Heart left ventricle (tissue), 16 donors: Measurements from ENCODE around the gene PIK3R6. TPM values are rescaled to one million over a fixed set of nuclear protein-coding genes. Genes with fewer than 3 reads are reported as not detected.

Experiments
- ATAC-seq, 4 donors: fragments of 200-7000 bp; cut with Tn5 transposase; one replicate each; pipeline ENCODE4 v1.9.1; 2020 to 2022; ENCODE audit warnings: moderate library complexity in 4 of 4, mild to moderate bottlenecking in 3 of 4, moderate number of reproducible peaks in 1 of 4
- DNase-seq, 5 donors: peaks; one replicate each; pipeline ENCODE4 v3.0.0-alpha.2; 2020
- H3K27ac ChIP-seq, 12 donors: fragments of 200-600 bp; sonication (generic) in 4 of 12; one replicate each; pipeline versions ENCODE4 v1.5.0 to v1.8.0; 2016 to 2022; ENCODE audit warnings: mild to moderate bottlenecking in 2 of 12
- H3K27me3 ChIP-seq, 9 donors: fragments of 200-600 bp; sonication (generic) in 2 of 9; one replicate each; pipeline versions ENCODE4 v1.5.1 to v1.8.0; 2016 to 2022; ENCODE audit warnings: mild to moderate bottlenecking in 3 of 9
- H3K36me3 ChIP-seq, 9 donors: fragments of 200-600 bp; sonication (generic) in 2 of 9; one replicate each; pipeline versions ENCODE4 v1.5.0 to v1.8.0; 2018 to 2022; ENCODE audit warnings: mild to moderate bottlenecking in 2 of 9
- H3K4me1 ChIP-seq, 12 donors: fragments of 200-600 bp; sonication (generic) in 4 of 12; one replicate each; pipeline versions ENCODE4 v1.5.0 to v1.8.0; 2016 to 2022; ENCODE audit warnings: mild to moderate bottlenecking in 3 of 12
- H3K4me3 ChIP-seq, 12 donors: fragments of 200-600 bp; sonication (generic) in 4 of 12; one replicate each; pipeline versions ENCODE4 v1.5.0 to v1.8.0; 2017 to 2022; ENCODE audit warnings: mild to moderate bottlenecking in 9 of 12, moderate library complexity in 4 of 12
- H3K9me3 ChIP-seq, 12 donors: fragments of 200-600 bp; sonication (generic) in 4 of 12; one replicate each; pipeline versions ENCODE4 v1.5.0 to v1.8.0; 2016 to 2022; ENCODE audit warnings: mild to moderate bottlenecking in 1 of 12
- POLR2A ChIP-seq, 2 donors: fragments of 450-650 bp; IDR thresholded peaks; one replicate each; pipeline ENCODE4 v1.6.1; 2017; ENCODE audit warnings: antibody characterized with exemption in 2 of 2, mild to moderate bottlenecking in 2 of 2, moderate library complexity in 2 of 2
- WGBS, 4 donors: extraction: QIAGEN DNeasy Blood & Tissue Kit in 2 of 4; methylation state at CpG; one replicate each; pipeline versions ENCODE4 v1.1.5 to v1.1.7; 2013 to 2018; 5-methylcytosine and 5-hydroxymethylcytosine counted together
- intact Hi-C, 10 donors: fragments of 100-400 bp; cut with DNase I; formaldehyde crosslinking; loops; one replicate each; pipeline versions ENCODE4 v1.11.1 to v1.14.2; 2022
- polyA plus RNA-seq, 2 donors: library from polyadenylated mRNA; stranded (reverse); fragments of 200-250 nt; gene quantifications; one replicate each; pipeline ENCODE4 v1.2.3, GENCODE V29; 2013
- total RNA-seq, 9 donors: library from RNA; depleted of rRNA in 2 of 9; stranded (reverse); fragments of >200 nt in 2 of 9; fragmentation: NEBNext Ultra II Directional in 3 of 9; extraction: Animal tissue kit (Norgen Biotek cat#: 25700) in 3 of 9; gene quantifications; one replicate each; pipeline versions ENCODE4 v1.1.0 to v1.2.4, GENCODE V29; 2016 to 2023
- TF ChIP-seq, protein P1 (sequence below), 12 donors: fragments of 200-600 bp; sonication (generic) in 4 of 12; IDR thresholded peaks; one replicate each; pipeline versions ENCODE4 v1.5.0 to v1.8.0; 2018 to 2022; ENCODE audit warnings: antibody characterized with exemption in 12 of 12, mild to moderate bottlenecking in 5 of 12
- donor health status: ischemic (EF 13 %, LVEDD 7.1; RV severe dilation, severe dysfunction).
- donor health status: healthy with polysubstance abuse.
- donor health status: DM: no; HTN: yes; CAD: no.
- donor health status: DM: no; HTN: no; CAD: no.
- donor health status: ischemic (EF 25% LVEDD 6.9; RV normal size, moderate dysfunction).
- donor health status: ischemic (EF 25% LVEDD 5.7; RV mildly dilated, moderate dysfunction).
- donor health status: healthy.
- donor health status: DM: yes; HTN: yes; CAD: no.
- donor health status: ischemic (EF 35%, LVEDD 5.7; RV mildly dilated, moderate dysfunction).
- donor health status: nonischemic (EF 11% LVEDD 7.7; RV severe dilation, severe dysfunction).
- donor health status: DM: yes; HTN: yes; CAD: no.
- donor health status: PGD.
- donor health status: ischemic (EF 29% LVEDD 5.4; RV normal size, mild dysfunction).
- donor health status: nonischemic (EF 23%, LVEDD 6.1; RV moderate dilation, normal function).

The PIK3R6 gene
- total and polyA plus RNA-seq, 11 donors, result 0.21 to 5.4 (median 1.0) TPM

DNA sequence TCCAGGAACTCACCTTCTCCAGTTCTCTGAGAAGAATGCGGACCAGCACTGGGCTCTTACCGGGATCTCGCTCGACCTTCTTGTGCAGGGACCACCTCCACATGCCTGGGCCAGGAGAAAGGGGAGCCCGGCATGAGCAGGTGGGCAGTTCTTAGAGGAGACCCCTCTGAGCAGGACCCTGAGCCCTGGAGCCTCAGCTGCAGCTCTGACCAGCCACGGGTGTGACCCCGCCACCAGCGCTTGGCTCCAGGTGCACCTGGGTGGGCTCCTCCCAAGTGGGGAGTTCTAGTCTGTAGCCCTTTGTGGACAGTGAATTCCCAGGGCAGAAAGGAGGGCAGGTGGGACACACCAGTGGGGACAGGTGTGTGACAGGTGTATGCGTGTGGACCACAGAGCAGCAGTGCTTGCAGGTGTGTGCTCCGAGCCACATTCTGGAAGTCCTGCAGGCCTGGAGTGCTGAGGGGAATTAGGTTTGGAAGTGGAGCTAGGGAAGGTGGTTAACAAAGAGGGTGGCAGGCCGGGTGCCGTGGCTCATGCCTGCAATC lies 28.9 kb downstream of the PIK3R6 start:
- no peaks in the 10 kb centered on the region for H3K9me3 ChIP-seq
- intact Hi-C loops, result loop anchor here in 2 of 10 donors (5.0 to 10.0 kb wide), 2 partner anchors 54 to 56 kb away; no protein-coding TSS in a partner anchor
- H3K4me1 ChIP-seq, result peaks cover 0 to 16% (median 0%) of the 10 kb centered on the region in 12 donors
- DNase-seq (no peak), ATAC-seq (no peak)
- TF ChIP-seq, protein P1, sequence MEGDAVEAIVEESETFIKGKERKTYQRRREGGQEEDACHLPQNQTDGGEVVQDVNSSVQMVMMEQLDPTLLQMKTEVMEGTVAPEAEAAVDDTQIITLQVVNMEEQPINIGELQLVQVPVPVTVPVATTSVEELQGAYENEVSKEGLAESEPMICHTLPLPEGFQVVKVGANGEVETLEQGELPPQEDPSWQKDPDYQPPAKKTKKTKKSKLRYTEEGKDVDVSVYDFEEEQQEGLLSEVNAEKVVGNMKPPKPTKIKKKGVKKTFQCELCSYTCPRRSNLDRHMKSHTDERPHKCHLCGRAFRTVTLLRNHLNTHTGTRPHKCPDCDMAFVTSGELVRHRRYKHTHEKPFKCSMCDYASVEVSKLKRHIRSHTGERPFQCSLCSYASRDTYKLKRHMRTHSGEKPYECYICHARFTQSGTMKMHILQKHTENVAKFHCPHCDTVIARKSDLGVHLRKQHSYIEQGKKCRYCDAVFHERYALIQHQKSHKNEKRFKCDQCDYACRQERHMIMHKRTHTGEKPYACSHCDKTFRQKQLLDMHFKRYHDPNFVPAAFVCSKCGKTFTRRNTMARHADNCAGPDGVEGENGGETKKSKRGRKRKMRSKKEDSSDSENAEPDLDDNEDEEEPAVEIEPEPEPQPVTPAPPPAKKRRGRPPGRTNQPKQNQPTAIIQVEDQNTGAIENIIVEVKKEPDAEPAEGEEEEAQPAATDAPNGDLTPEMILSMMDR (IDR thresholded peaks at IDR 0.05), result no peak
- TF ChIP-seq POLR2A (IDR thresholded peaks at IDR 0.05), result no peak
- H3K27me3 ChIP-seq, result no peaks in the 10 kb centered on the region
- H3K36me3 ChIP-seq, result no peaks in the 10 kb centered on the region
- H3K27ac ChIP-seq, result no peak overlapping the region
- H3K4me3 ChIP-seq, result no peak overlapping the region
- 95 to 98% (median 96%) methylated on average over 9 to 12 of the region's 12 CpGs for WGBS, 4 donors

DNA sequence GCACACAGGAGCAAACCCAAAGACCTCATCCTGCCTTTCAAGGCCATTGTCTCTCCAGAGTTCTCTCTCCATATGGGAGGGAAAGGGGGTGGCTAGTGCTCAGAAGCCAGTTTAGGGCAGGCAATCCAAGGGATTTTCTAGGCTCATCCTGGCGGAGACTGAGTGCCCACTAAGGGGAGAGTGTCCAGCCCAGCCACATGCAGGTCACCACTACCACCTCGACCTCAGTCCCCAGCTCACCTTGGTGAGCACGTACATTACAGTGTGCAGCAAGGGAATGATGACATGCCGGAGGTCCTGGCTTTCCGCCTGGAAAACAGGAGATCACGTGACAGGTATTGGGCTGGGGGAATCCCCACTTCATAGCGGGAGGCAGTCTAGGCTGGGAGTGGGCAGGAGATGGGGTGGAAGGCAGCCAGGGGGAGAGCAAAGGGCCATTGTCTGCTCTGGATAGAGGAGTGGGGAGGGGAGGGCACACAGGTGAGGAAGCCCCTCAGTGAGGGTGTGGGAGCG lies 29.9 kb downstream of the PIK3R6 start:
- no peak for TF ChIP-seq POLR2A (IDR thresholded peaks at IDR 0.05)
- TF ChIP-seq, protein P1 (IDR thresholded peaks at IDR 0.05), result no peak
- 33 to 37% (median 35%) methylated on average over 8 of the region's 8 CpGs for WGBS, 4 donors
- H3K9me3 ChIP-seq, result no peaks in the 10 kb centered on the region
- no peaks in the 10 kb centered on the region for H3K36me3 ChIP-seq
- DNase-seq (peak in 2 of 5 donors; percentile 21 to 52), ATAC-seq (peak in 3 of 4 donors; percentile 57 to 85 (median 66))
- H3K27me3 ChIP-seq, result peaks cover 0 to 7% (median 0%) of the 10 kb centered on the region in 9 donors
- intact Hi-C loops, result loop anchor here in 2 of 10 donors (5.0 to 10.0 kb wide), 2 partner anchors 55 to 57 kb away; no protein-coding TSS in a partner anchor
- H3K27ac ChIP-seq, result no peak overlapping the region
- H3K4me1 ChIP-seq, result peaks cover 0 to 9% (median 0%) of the 10 kb centered on the region in 12 donors
- H3K4me3 ChIP-seq, result no peak overlapping the region

GRCh38 chr17:8836821-8837562 lies 30.5 kb downstream of the PIK3R6 start:
- WGBS, 4 donors, result 76 to 85% (median 82%) methylated on average over 15 of the region's 15 CpGs
- no peak for DNase-seq
- ATAC-seq, result no peak
- Histone ChIP-seq H3K4me1 (peaks cover 0 to 9% (median 0%) of the 10 kb centered on the region in 12 donors), H3K27me3 (peaks cover 0 to 7% (median 0%) of the 10 kb centered on the region in 9 donors), H3K27ac (no peak overlapping the region), H3K9me3 (no peaks in the 10 kb centered on the region), H3K36me3 (peaks cover 0 to under 1% (median 0%) of the 10 kb centered on the region in 9 donors), H3K4me3 (no peak overlapping the region)
- intact Hi-C loops, result loop anchor here in 2 of 10 donors (5.0 to 10.0 kb wide), 2 partner anchors 55 to 58 kb away; no protein-coding TSS in a partner anchor
- TF ChIP-seq, protein P1 (IDR thresholded peaks at IDR 0.05), result no peak
- TF ChIP-seq POLR2A (IDR thresholded peaks at IDR 0.05), result no peak
